ENCODE measurements around the gene KIF17.

The KIF17 gene

DNA sequence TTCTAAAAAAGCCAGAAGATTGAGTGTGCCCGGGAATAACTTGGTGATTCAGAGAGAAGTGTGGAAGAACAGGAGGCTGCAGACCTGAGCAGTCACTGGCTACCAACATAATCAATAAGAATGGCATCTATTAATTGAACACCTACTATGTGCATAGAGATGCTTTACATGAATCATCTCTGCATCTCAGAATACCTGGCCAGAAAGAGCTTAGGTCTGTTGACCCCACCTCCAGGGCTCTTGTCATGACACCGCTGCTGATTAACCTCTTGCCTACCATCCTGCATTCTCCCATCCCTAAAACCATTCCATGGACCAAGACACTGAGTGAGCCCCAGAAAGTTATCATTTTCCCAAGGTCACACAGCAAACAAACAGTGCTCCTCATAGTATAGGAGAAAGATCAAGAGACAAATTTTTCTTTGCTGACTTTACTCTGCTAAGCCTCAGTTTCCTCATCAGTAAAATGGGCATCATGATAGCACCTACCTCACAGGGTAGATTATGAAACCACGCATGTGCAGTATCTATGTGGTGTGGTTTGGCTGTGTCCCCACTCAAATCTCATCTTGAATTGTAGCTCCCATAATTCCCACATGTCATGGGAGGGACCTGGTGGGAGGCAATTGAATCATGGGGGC lies 100.8 kb downstream of the KIF17 start:
- no peak for DNase-seq

GRCh38 chr1:20615946-20616846 lies 101.6 kb downstream of the KIF17 start:
- peak; percentile 49 for DNase-seq

GRCh38 chr1:20614131-20614579 lies 103.7 kb downstream of the KIF17 start:
- DNase-seq, result no peak

Data from RPMI8226 (cell line).